Subcutaneous adipose tissue (tissue), 4 donors: Measurements from ENCODE around the gene MAT2A. TPM values are rescaled to one million over a fixed set of nuclear protein-coding genes. Genes with fewer than 3 reads are reported as not detected.

ENCODE experiments used
- total RNA-seq, 4 donors: library from RNA; depleted of rRNA; stranded (reverse); fragments of >200 nt; gene quantifications; one replicate each; pipeline ENCODE4 v1.1.0, GENCODE V29; 2016
- TF ChIP-seq, protein P1 (sequence below): fragments of 450-650 bp; IDR thresholded peaks from one replicate; pipeline ENCODE4 v1.5.1; 2016; ENCODE audit warnings: low read depth, mild to moderate bottlenecking, control low read depth, antibody characterized with exemption, moderate library complexity

Gene MAT2A
- total RNA-seq, 4 donors from 2014 or later = 181 to 259 (median 219) TPM

DNA sequence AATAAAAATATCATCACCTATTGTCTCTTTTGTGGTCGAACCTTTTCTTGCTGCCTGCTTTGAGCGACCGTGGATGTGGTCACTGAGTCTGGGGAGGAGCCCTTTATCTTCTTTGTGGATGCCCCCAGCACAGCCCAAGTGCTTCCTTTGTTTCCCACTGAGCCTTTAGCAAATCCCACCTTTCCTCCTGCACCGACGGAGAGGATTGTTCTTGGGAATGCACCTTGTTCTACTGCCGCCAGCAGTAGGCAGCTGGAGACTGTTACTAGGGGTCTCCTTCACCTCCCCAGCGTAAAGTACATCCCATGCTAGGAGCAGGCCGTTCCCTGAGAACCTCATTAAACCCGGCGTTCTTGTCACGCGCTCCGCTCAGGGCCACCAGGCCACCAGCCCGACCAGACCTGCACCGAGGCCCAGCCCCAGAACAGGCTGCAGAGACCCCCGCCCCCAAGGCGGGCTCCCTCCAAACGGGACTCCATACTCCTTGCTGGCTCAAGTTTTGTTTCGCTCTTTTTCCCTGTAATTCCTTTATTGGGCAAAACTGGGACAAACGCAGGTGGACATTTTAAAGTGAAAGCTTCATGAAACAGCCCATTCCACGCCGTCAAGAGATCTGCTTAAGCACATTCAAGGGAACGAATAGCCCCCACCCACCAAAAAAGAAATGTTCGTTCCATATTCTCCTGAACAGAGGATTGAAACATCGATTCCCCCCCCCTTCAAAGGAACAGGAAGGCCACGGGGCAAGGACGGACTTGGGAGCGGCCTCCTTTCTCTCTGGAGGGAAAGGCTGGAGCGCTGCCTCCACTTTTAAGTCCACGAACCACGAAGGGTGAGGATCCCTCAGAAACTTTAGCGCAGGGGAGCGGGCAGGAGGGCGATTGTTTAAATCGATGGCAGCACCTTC, 1.1 kb upstream of the MAT2A start:
- TF ChIP-seq, protein P1, sequence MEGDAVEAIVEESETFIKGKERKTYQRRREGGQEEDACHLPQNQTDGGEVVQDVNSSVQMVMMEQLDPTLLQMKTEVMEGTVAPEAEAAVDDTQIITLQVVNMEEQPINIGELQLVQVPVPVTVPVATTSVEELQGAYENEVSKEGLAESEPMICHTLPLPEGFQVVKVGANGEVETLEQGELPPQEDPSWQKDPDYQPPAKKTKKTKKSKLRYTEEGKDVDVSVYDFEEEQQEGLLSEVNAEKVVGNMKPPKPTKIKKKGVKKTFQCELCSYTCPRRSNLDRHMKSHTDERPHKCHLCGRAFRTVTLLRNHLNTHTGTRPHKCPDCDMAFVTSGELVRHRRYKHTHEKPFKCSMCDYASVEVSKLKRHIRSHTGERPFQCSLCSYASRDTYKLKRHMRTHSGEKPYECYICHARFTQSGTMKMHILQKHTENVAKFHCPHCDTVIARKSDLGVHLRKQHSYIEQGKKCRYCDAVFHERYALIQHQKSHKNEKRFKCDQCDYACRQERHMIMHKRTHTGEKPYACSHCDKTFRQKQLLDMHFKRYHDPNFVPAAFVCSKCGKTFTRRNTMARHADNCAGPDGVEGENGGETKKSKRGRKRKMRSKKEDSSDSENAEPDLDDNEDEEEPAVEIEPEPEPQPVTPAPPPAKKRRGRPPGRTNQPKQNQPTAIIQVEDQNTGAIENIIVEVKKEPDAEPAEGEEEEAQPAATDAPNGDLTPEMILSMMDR = no peak

DNA sequence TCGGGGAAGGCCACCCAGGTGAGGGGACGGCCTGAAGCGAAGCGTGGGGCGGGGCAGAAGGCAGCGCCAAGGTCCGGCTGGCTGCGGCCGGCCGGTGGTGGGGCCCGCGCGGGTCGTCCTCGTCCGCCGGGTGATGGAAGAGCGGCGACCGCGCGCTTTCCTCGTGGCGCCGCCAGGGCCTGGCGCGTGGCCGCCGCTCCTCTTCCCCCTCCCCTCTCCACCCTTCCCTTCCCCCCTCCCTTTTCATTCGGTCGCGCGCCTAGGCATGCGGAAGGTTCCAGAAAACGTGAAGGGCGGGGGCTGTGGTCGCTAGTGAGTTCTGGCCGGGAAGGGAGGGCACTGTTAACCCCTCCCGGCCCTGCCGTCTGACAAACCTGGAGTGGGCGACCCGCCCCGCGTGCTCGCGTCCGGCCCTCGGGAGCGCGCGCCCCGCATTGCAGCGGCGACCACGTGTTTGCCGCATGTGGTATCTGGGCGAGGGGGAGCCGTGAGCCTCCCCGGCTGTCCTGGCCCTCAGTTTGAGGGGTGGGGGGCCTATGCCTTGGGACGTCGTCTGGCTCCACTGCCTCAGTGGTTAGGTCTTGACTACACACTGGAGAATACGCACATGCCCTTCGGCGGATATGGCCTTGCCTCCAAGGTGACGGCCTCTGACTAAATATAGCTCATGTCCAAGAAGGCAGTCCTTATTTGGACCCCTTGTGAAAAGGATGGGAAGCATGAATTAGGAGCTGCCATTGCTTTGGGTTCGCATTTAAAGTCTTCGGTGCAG, 579 bp downstream of the MAT2A start:
- TF ChIP-seq, protein P1 = no peak

DNA sequence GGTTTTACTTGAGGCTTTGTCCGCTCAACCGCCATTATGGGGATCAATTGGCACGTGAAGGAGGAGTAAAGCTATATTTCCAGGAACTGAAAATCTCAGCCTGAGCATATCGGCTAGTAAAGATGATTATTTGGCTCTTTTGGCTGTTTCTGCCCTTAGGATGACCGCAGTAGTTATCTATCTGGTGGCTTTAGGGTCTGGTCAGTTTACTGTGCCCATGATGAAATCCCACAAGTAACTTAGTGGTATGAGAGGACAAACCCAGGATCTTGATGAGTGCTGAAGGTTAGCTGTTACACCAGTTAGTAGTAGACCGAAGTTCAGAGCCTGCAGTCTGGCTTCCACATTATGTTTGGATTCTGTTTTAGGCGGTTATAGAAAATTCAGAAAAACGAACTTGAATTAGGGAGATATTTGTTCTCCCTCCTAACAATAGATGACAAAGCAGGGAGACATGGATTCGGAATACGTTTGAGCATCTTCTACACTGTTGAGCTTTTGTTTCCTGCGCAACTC, 1.2 kb downstream of the MAT2A start:
- TF ChIP-seq, protein P1 = no peak

DNA sequence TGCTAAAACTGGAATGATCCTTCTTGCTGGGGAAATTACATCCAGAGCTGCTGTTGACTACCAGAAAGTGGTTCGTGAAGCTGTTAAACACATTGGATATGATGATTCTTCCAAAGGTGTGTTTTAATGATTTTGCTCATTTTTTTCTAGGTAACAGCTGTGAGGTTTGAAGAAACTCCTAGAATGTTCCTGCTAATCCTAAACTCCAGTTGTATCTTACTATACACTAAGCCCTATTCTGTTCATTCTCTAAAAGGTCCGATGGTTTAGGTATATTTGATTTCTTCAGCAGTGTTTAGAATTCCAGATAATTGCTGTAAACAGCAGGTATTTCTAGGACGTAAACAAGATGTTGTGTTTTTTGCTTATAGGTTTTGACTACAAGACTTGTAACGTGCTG, 2.3 kb downstream of the MAT2A start:
- TF ChIP-seq, protein P1 = no peak

DNA sequence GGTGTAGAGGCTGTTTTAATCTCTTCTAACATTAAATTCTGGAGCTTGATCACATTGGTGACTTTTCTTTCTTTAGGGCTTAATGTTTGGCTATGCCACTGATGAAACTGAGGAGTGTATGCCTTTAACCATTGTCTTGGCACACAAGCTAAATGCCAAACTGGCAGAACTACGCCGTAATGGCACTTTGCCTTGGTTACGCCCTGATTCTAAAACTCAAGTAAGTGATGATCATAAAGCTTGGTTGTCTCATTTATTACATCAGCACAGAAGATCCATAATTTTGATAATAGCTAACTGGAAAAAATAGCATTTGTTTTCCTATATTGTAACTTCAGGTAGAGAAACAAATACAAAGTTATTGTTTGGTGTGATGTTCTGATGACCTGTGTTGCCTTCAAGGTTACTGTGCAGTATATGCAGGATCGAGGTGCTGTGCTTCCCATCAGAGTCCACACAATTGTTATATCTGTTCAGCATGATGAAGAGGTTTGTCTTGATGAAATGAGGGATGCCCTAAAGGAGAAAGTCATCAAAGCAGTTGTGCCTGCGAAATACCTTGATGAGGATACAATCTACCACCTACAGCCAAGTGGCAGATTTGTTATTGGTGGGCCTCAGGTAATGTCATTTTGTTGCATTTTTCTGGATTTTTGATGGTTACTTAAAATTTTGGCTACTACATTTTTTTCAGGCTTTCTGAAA, 2.9 kb downstream of the MAT2A start:
- TF ChIP-seq, protein P1 = no peak

DNA sequence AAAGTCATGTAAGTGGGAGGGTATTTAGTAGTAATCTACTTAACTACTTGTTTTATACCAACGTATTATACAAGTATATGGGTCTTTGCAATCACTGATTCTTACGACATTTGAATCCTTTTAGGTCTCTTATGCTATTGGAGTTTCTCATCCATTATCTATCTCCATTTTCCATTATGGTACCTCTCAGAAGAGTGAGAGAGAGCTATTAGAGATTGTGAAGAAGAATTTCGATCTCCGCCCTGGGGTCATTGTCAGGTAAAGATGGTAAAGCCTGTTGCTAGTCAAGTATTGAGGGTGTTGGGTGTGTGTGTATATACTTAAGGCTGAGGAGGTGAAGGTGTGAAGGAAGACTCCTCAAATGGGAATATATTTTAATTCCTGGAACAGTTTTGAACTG, 3.8 kb downstream of the MAT2A start:
- TF ChIP-seq, protein P1 = no peak
